GM21528 (cell line): ENCODE data around the gene GALNT3.

ENCODE experiments used
- ATAC-seq: cut with Tn5 transposase; IDR thresholded peaks from one replicate; pipeline ENCODE4 v1.9.1; 2021; ENCODE audit warnings: mild to moderate bottlenecking, moderate library complexity; ENCODE audit not compliant: unreplicated experiment, low FRiP score

Gene GALNT3

GRCh38 chr2:165746501-165746900 is 47.5 kb downstream of the GALNT3 start:
- ATAC-seq: no peak

- no peak for ATAC-seq
Observed at GRCh38 chr2:165745916-165746315, 48.1 kb downstream of the GALNT3 start.

- peak; percentile 95 for ATAC-seq
Observed at GRCh38 chr2:165743442-165743841, 50.6 kb downstream of the GALNT3 start.

- no peak for ATAC-seq
Observed at GRCh38 chr2:165725421-165725820, 68.6 kb downstream of the GALNT3 start.

- no peak for ATAC-seq
Observed at GRCh38 chr2:165720511-165720910, 73.5 kb downstream of the GALNT3 start.

- no peak for ATAC-seq
Observed at GRCh38 chr2:165718610-165719210, 75.3 kb downstream of the GALNT3 start.

GRCh38 chr2:165716091-165716490 is 78.0 kb downstream of the GALNT3 start:
- ATAC-seq: no peak

- no peak for ATAC-seq
Observed at GRCh38 chr2:165706960-165707487, 87.0 kb downstream of the GALNT3 start.

- no peak for ATAC-seq
Observed at GRCh38 chr2:165701147-165701546, 92.9 kb downstream of the GALNT3 start.

- ATAC-seq: no peak
Observed at GRCh38 chr2:165700531-165700930, 93.5 kb downstream of the GALNT3 start.

- no peak for ATAC-seq
Observed at GRCh38 chr2:165699946-165700345, 94.1 kb downstream of the GALNT3 start.

GRCh38 chr2:165698444-165698884 is 95.6 kb downstream of the GALNT3 start:
- ATAC-seq: peak; percentile 70

- ATAC-seq: no peak
Observed at GRCh38 chr2:165697748-165698443, 96.2 kb downstream of the GALNT3 start.
